Suprapubic skin (tissue), 4 donors: ENCODE results near the gene CARMIL3. TPM values are rescaled to one million over a fixed set of nuclear protein-coding genes. Genes with fewer than 3 reads are reported as not detected.
A peak's percentile ranks its signal among the peaks of the same experiment; 100 is the strongest.

ENCODE experiments used
- DNase-seq, 2 donors: peaks; one replicate each; pipeline ENCODE4 v3.0.0-alpha.2; 2019; ENCODE audit warnings: low spot score in 2 of 2
- H3K27ac ChIP-seq: fragments of 200-600 bp; sonication (generic); one replicate; pipeline ENCODE4 v1.5.1; 2019
- H3K27me3 ChIP-seq: fragments of 200-600 bp; sonication (generic); one replicate; pipeline ENCODE4 v1.5.1; 2019
- H3K36me3 ChIP-seq: fragments of 200-600 bp; sonication (generic); one replicate; pipeline ENCODE4 v1.5.1; 2019
- H3K4me1 ChIP-seq: fragments of 200-600 bp; sonication (generic); one replicate; pipeline ENCODE4 v1.5.1; 2019
- H3K4me3 ChIP-seq: fragments of 200-600 bp; sonication (generic); one replicate; pipeline ENCODE4 v1.5.1; 2019; ENCODE audit warnings: mild to moderate bottlenecking
- H3K9me3 ChIP-seq: fragments of 200-600 bp; sonication (generic); one replicate; pipeline ENCODE4 v1.5.1; 2019
- EP300 ChIP-seq: sonication (generic); formaldehyde crosslinking; IDR thresholded peaks from one replicate; pipeline ENCODE4 v1.6.1; 2017; ENCODE audit warnings: antibody characterized with exemption
- POLR2A ChIP-seq, 2 donors: fragments of 450-650 bp; IDR thresholded peaks; one replicate each; pipeline ENCODE4 v1.6.1; 2017; ENCODE audit warnings: antibody characterized with exemption in 2 of 2, mild to moderate bottlenecking in 2 of 2, moderate library complexity in 2 of 2
- POLR2AphosphoS5 ChIP-seq, 3 donors: sonication (generic); formaldehyde crosslinking; IDR thresholded peaks; one replicate each; pipeline ENCODE4 v1.6.1; 2017; ENCODE audit warnings: antibody characterized with exemption in 3 of 3
- whole genome bisulfite sequencing: methylation state at CpG from one replicate; pipeline ENCODE4 v1.1.5; 2018; 5-methylcytosine and 5-hydroxymethylcytosine counted together
- total RNA-seq, 4 donors: library from RNA; depleted of rRNA; stranded (reverse); fragments of >200 nt; gene quantifications; one replicate each; pipeline ENCODE4 v1.1.0, GENCODE V29; 2016
- TF ChIP-seq, protein P1 (sequence below), 2 donors: fragments of 200-600 bp in 1 of 2; fragments of 450-650 bp in 1 of 2; sonication (generic) in 1 of 2; IDR thresholded peaks; one replicate each; pipeline ENCODE4 v1.5.1; 2016 to 2019; ENCODE audit warnings: antibody characterized with exemption in 2 of 2, mild to moderate bottlenecking in 1 of 2, moderate library complexity in 1 of 2

Gene CARMIL3
- total RNA-seq, 4 donors from 2014 or later, result 5.9 to 11.2 (median 7.7) TPM

DNA sequence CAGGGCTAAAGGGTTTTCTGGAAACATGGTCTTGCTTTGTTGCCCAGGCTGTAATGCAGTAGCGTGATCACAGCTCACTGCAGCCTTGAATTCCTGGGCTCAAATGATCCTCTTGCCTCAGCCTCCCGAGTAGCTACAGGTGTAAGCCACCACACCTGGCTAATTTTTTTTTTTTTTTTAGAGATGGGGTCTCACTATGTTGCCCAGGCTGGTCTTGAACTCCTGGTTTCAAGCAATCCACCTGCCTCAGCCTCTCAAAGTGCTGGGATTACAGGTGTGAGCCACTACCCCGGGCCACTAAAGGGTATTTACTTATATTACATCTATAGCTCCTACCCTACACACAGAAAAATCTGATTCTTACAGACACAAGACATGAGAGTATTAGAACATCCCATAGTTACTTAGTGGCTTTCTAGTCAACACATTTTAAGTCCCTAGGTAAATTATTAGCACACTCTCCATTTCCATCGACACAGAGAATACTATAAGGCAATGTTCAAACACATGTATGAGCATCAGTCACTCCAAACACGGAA lies 56.6 kb downstream of the CARMIL3 start:
- Histone ChIP-seq H3K27me3 (no peaks in the 10 kb centered on the region), H3K36me3 (peaks cover 2% of the 10 kb centered on the region), H3K4me3 (no peak overlapping the region), H3K4me1 (peaks cover 16% of the 10 kb centered on the region), H3K9me3 (no peaks in the 10 kb centered on the region), H3K27ac (no peak overlapping the region)
- TF ChIP-seq POLR2AphosphoS5 (IDR thresholded peaks at IDR 0.05) (no peak), EP300 (no peak), POLR2A (IDR thresholded peaks at IDR 0.05) (no peak)
- TF ChIP-seq, protein P1, sequence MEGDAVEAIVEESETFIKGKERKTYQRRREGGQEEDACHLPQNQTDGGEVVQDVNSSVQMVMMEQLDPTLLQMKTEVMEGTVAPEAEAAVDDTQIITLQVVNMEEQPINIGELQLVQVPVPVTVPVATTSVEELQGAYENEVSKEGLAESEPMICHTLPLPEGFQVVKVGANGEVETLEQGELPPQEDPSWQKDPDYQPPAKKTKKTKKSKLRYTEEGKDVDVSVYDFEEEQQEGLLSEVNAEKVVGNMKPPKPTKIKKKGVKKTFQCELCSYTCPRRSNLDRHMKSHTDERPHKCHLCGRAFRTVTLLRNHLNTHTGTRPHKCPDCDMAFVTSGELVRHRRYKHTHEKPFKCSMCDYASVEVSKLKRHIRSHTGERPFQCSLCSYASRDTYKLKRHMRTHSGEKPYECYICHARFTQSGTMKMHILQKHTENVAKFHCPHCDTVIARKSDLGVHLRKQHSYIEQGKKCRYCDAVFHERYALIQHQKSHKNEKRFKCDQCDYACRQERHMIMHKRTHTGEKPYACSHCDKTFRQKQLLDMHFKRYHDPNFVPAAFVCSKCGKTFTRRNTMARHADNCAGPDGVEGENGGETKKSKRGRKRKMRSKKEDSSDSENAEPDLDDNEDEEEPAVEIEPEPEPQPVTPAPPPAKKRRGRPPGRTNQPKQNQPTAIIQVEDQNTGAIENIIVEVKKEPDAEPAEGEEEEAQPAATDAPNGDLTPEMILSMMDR (IDR thresholded peaks at IDR 0.05), result no peak
- no peak for DNase-seq
- 45% methylated on average over 5 of the region's 5 CpGs for WGBS

DNA sequence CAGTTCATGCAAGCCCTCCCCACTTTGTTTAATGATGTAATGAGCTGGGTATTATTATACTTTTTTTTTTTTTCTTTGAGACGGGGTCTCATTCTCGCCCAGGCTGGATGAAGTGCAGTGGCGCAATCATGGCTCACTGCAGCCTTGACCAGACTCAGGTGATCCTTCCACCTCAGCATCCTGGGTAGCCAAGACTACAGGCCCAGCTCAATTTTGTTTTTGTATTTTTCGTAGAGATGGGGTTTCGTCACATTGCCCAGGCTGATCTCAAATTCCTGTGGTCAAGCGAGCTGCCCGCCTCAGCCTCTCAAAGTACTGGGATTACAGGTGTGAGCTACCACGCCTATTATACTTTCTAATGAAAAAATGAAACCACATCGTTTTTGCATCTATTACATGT lies 58.3 kb downstream of the CARMIL3 start:
- WGBS, result 82% methylated on average over 9 of the region's 9 CpGs
- H3K27ac ChIP-seq, result no peak overlapping the region

DNA sequence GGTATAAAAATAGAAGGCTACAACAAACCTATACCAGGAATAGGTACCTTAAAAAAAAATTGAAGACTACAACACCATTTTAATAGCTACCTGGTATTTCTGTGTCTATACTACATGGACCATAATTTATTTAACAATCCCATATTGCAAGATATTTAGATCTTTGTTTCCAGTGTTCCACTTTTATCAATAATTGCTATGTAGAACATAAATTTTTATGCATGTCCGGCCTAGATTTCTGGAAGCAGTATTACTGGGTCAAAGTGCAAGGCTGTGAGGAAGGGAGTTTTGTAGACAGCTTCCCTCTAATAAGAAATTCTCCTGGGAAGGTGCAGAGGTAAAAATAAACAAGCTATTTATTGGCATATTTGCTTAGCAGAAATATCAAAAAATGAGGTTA lies 58.7 kb downstream of the CARMIL3 start:
- no peaks in the 10 kb centered on the region for H3K27me3 ChIP-seq
- TF ChIP-seq POLR2A (IDR thresholded peaks at IDR 0.05) (no peak), POLR2AphosphoS5 (IDR thresholded peaks at IDR 0.05) (no peak), EP300 (no peak)
- TF ChIP-seq, protein P1 (IDR thresholded peaks at IDR 0.05), result no peak
- no peak for DNase-seq
- H3K4me1 ChIP-seq, result peaks cover 24% of the 10 kb centered on the region
- H3K27ac ChIP-seq, result no peak overlapping the region
- H3K36me3 ChIP-seq, result no peaks in the 10 kb centered on the region
- no peaks in the 10 kb centered on the region for H3K9me3 ChIP-seq
- H3K4me3 ChIP-seq, result no peak overlapping the region
- WGBS, result 65% methylated on average over 1 of the region's 1 CpG

More for the DNA sequence above, 58.3 kb downstream of the CARMIL3 start:
- Histone ChIP-seq H3K4me3 (no peak overlapping the region), H3K9me3 (no peaks in the 10 kb centered on the region), H3K36me3 (no peaks in the 10 kb centered on the region), H3K27me3 (no peaks in the 10 kb centered on the region), H3K4me1 (peaks cover 20% of the 10 kb centered on the region)
- no peak for DNase-seq
- no peak for TF ChIP-seq POLR2A (IDR thresholded peaks at IDR 0.05)
- TF ChIP-seq, protein P1 (IDR thresholded peaks at IDR 0.05), result no peak
- no peak for TF ChIP-seq EP300
- TF ChIP-seq POLR2AphosphoS5 (IDR thresholded peaks at IDR 0.05), result no peak

DNA sequence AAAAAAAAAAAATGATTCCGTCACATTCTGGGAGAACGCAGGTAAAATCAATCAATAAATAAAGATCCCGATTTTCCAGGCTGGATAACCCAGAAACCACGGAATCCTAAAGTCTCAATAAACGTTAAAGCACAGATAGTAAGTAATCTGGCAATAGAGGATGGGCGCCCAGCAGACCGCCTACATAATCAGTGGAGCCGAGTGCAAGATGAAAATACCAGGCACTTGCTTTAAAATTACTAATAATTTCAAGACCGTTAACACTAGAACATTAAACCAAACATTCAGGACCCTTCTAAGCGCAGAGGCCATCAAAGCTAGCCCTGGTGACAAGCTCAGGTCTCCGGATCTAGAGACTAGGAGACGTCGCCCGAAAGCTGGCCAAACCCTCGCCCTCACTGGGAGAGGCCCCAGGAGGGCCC lies 61.6 kb downstream of the CARMIL3 start:
- no peaks in the 10 kb centered on the region for H3K9me3 ChIP-seq
- H3K36me3 ChIP-seq, result peaks cover 14% of the 10 kb centered on the region
- H3K4me3 ChIP-seq, result peak overlapping the region; percentile 70
- peak overlapping the region; percentile 100 for H3K27ac ChIP-seq
- WGBS, result 19% methylated on average over 15 of the region's 15 CpGs
- DNase-seq, result no peak
- TF ChIP-seq, protein P1 (IDR thresholded peaks at IDR 0.05), result no peak
- TF ChIP-seq POLR2A (IDR thresholded peaks at IDR 0.05), result no peak
- H3K4me1 ChIP-seq, result peaks cover 35% of the 10 kb centered on the region
- H3K27me3 ChIP-seq, result no peaks in the 10 kb centered on the region

DNA sequence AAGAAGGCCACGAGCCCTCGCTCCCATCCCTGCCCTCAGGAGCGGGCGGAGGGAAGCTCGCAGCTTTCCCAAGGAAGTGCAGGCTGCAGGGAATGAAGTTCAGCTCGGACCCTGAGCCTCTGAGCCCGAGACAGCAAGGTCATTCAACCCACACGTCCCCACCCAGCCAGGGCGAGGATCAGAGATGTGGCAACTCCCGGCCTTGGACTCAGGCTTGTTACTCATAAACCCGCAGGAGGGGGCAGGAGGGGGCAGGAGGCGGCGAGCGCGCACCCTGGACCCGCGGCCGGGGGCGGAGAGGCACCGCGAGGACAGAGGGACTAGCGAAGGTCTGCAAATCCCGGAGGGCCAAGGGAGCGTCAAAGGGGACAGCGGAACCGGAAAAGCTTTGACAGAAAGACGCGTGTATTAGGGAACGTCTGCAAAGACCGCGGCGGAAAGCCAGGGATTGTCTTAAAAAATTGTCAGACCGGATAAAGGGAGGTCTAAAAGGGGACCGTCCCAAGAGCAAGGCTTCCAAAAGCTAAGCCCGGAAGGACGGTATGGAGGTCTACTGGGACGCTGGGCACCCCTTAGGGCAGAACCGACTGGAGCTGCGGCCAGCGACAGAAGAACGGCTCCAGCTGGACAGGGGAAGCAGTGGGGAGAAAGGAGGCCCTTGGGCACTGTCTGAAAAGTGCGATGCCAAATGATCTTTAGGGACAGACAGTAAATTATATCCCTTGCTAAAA lies 62.2 kb downstream of the CARMIL3 start:
- Histone ChIP-seq H3K4me3 (peak overlapping the region; percentile 70), H3K27ac (peak overlapping the region; percentile 100), H3K27me3 (no peaks in the 10 kb centered on the region), H3K36me3 (peaks cover 19% of the 10 kb centered on the region), H3K9me3 (no peaks in the 10 kb centered on the region), H3K4me1 (peaks cover 30% of the 10 kb centered on the region)
- peak; percentile 94 for DNase-seq
- 0% methylated on average over 23 of the region's 42 CpGs for WGBS
- peak in 1 of 3 donors; percentile 32 for TF ChIP-seq POLR2AphosphoS5 (IDR thresholded peaks at IDR 0.05)
- no peak for TF ChIP-seq EP300
